Endothelial cell of umbilical vein (primary cell): ENCODE data around the gene TSC22D1.

Experiments used
- POLR2AphosphoS5 ChIP-seq: IDR thresholded peaks from 2 replicates; pipeline ENCODE4 v1.6.1; 2012; ENCODE audit warnings: low read depth, mild to moderate bottlenecking, control low read depth, low read length, moderate library complexity; ENCODE audit not compliant: insufficient read depth
- TF ChIP-seq, protein P1 (sequence below), 2 donors: IDR thresholded peaks; 1 replicate in 1 of 2; 2 replicates in 1 of 2; pipeline ENCODE4 v1.5.1; 2011; ENCODE audit warnings: low read length in 2 of 2, mild to moderate bottlenecking in 2 of 2, moderate library complexity in 2 of 2, control low read depth in 1 of 2, inconsistent platforms in 1 of 2, low read depth in 1 of 2; ENCODE audit not compliant: insufficient read depth in 1 of 2; ENCODE audit errors: extremely low read depth in 1 of 2
- TF ChIP-seq, protein P2 (sequence below): IDR thresholded peaks from 2 replicates; pipeline ENCODE4 v1.6.1; 2011; ENCODE audit not compliant: insufficient read depth, insufficient read length

DNA sequence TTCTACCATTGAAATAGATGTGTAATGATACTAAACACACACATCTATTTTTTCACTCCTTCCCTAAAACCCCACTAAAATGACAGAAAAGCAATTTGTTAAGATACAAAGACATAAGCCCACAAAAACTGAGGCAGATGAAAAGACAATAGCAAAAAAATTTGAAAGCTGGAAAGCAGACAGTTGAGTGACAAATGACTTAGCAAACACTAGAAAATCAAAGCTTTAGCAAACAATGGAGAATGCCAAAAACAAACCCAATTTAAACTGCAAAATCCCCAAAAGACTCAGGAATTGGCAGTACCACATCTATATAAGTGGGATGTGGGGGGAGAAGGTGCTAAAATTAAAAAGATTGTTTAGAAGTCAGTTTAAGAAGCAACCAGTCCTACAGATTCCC lies 9.5 kb downstream of the TSC22D1 start:
- TF ChIP-seq POLR2AphosphoS5 = no peak
- TF ChIP-seq, protein P1, sequence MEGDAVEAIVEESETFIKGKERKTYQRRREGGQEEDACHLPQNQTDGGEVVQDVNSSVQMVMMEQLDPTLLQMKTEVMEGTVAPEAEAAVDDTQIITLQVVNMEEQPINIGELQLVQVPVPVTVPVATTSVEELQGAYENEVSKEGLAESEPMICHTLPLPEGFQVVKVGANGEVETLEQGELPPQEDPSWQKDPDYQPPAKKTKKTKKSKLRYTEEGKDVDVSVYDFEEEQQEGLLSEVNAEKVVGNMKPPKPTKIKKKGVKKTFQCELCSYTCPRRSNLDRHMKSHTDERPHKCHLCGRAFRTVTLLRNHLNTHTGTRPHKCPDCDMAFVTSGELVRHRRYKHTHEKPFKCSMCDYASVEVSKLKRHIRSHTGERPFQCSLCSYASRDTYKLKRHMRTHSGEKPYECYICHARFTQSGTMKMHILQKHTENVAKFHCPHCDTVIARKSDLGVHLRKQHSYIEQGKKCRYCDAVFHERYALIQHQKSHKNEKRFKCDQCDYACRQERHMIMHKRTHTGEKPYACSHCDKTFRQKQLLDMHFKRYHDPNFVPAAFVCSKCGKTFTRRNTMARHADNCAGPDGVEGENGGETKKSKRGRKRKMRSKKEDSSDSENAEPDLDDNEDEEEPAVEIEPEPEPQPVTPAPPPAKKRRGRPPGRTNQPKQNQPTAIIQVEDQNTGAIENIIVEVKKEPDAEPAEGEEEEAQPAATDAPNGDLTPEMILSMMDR (IDR thresholded peaks at IDR 0.05; ENCODE audit: extremely low read depth in 1 of 2, insufficient read depth in 1 of 2, low read depth in 1 of 2, low read length in 2 of 2) = no peak
- TF ChIP-seq, protein P2, sequence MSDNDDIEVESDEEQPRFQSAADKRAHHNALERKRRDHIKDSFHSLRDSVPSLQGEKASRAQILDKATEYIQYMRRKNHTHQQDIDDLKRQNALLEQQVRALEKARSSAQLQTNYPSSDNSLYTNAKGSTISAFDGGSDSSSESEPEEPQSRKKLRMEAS = no peak
